COLO668 (cell line): ENCODE measurements around the gene NUDT4.
"Not testable (repeated sequence)": the region's sequence is repeated elsewhere in the genome, so short reads cannot be mapped to it uniquely, and the experiment has no call there.

Source experiments
- DNase-seq: peaks from one replicate; lab custom pipeline; 2025; ENCODE audit not compliant: unreplicated experiment; lab: John Stamatoyannopoulos, UW

Gene NUDT4

GRCh38 chr12:93427779-93428564 lies 50.2 kb downstream of the NUDT4 start:
- DNase-seq: no peak

GRCh38 chr12:93429448-93429847 lies 51.7 kb downstream of the NUDT4 start:
- DNase-seq: no peak

- DNase-seq: no peak
Observed at GRCh38 chr12:93429852-93430251, 52.1 kb downstream of the NUDT4 start.

GRCh38 chr12:93430280-93430679 lies 52.6 kb downstream of the NUDT4 start:
- no peak for DNase-seq

- DNase-seq: not testable (repeated sequence)
Observed at GRCh38 chr12:93432031-93432430, 54.3 kb downstream of the NUDT4 start.

GRCh38 chr12:93434256-93434865 lies 56.6 kb downstream of the NUDT4 start:
- no peak for DNase-seq

GRCh38 chr12:93438266-93439050 lies 60.7 kb downstream of the NUDT4 start:
- no peak for DNase-seq

GRCh38 chr12:93440043-93440835 lies 62.5 kb downstream of the NUDT4 start:
- no peak for DNase-seq

GRCh38 chr12:93441081-93441616 lies 63.4 kb downstream of the NUDT4 start:
- DNase-seq: peak; percentile 58

GRCh38 chr12:93441617-93442410 lies 64.1 kb downstream of the NUDT4 start, which contains the start of gene UBE2N:
Gene UBE2N (minus strand): TSS chr12:93441947. CDS start chr12:93441884, 63 bp downstream.
- peak; percentile 99 for DNase-seq

GRCh38 chr12:93442411-93443340 lies 65.0 kb downstream of the NUDT4 start:
- no peak for DNase-seq

GRCh38 chr12:93443576-93443975 lies 65.9 kb downstream of the NUDT4 start:
- DNase-seq: no peak

GRCh38 chr12:93447555-93448290 lies 70.0 kb downstream of the NUDT4 start:
- no peak for DNase-seq

GRCh38 chr12:93448796-93449195 lies 71.1 kb downstream of the NUDT4 start:
- DNase-seq: no peak

GRCh38 chr12:93449277-93449676 lies 71.6 kb downstream of the NUDT4 start:
- DNase-seq: no peak

GRCh38 chr12:93451423-93452158 lies 73.9 kb downstream of the NUDT4 start:
- no peak for DNase-seq

GRCh38 chr12:93453633-93454032 lies 75.9 kb downstream of the NUDT4 start:
- no peak for DNase-seq
